COLO668 (cell line): ENCODE measurements around the gene MYLK.

ENCODE experiments used
- DNase-seq: peaks from one replicate; lab custom pipeline; 2025; ENCODE audit not compliant: unreplicated experiment; lab: John Stamatoyannopoulos, UW

The MYLK gene

GRCh38 chr3:123821920-123822319 is 62.2 kb downstream of the MYLK start:
- no peak for DNase-seq

- DNase-seq = no peak
These were observed 64.2 kb downstream of the MYLK start for GRCh38 chr3:123819949-123820348.

- no peak for DNase-seq
These were observed 65.2 kb downstream of the MYLK start for GRCh38 chr3:123818921-123819429.

GRCh38 chr3:123818324-123818920 is 65.7 kb downstream of the MYLK start:
- DNase-seq = no peak

- no peak for DNase-seq
These were observed 66.7 kb downstream of the MYLK start for GRCh38 chr3:123817413-123817812.

GRCh38 chr3:123816673-123817207 is 67.4 kb downstream of the MYLK start:
- DNase-seq = no peak

- DNase-seq = no peak
These were observed 68.2 kb downstream of the MYLK start for GRCh38 chr3:123815981-123816380.

- DNase-seq = no peak
These were observed 70.3 kb downstream of the MYLK start for GRCh38 chr3:123813876-123814275.

- no peak for DNase-seq
These were observed 74.5 kb downstream of the MYLK start for GRCh38 chr3:123809597-123809996.

- DNase-seq = no peak
These were observed 75.3 kb downstream of the MYLK start for GRCh38 chr3:123808812-123809211.

- DNase-seq = peak; percentile 26
These were observed 76.3 kb downstream of the MYLK start for GRCh38 chr3:123807820-123808219.

GRCh38 chr3:123805504-123805903 is 78.6 kb downstream of the MYLK start:
- no peak for DNase-seq

- no peak for DNase-seq
These were observed 79.0 kb downstream of the MYLK start for GRCh38 chr3:123805101-123805500.

- no peak for DNase-seq
These were observed 79.5 kb downstream of the MYLK start for GRCh38 chr3:123804676-123805075.

GRCh38 chr3:123803521-123803920 is 80.6 kb downstream of the MYLK start:
- no peak for DNase-seq

GRCh38 chr3:123802007-123802625 is 82.0 kb downstream of the MYLK start:
- no peak for DNase-seq

- DNase-seq = no peak
These were observed 82.7 kb downstream of the MYLK start for GRCh38 chr3:123801474-123801873.

GRCh38 chr3:123800362-123800682 is 83.8 kb downstream of the MYLK start:
- DNase-seq = no peak

GRCh38 chr3:123799544-123800361 is 84.4 kb downstream of the MYLK start:
- no peak for DNase-seq

GRCh38 chr3:123798550-123798949 is 85.6 kb downstream of the MYLK start:
- no peak for DNase-seq

- no peak for DNase-seq
These were observed 88.5 kb downstream of the MYLK start for GRCh38 chr3:123795471-123796251.
